ENCODE measurements around the gene RS1. TPM values are rescaled to one million over a fixed set of nuclear protein-coding genes. Genes with fewer than 3 reads are reported as not detected.

RS1 gene
- total RNA-seq, 2 donors from 2014 or later: not detected

DNA sequence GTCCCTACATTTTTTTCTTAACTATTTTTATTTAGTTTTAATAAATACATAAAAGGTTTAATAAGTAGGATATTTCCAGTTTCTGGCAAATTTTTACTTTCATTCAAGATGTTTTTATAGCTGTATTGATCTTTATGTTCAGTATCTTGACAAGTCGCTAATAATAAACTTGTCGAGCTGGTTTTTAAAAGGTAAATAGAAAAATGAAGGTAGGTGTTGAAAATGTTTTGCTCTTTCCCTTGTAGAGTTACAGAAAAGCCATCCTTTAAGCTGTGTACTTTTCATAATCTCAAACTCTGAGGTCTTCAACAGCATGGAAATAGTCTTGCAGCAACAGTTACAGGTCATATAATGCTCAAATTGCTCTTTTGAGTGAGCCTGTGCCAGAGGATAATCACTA, 52.6 kb downstream of the RS1 start:
- DNase-seq (no peak), ATAC-seq (peak; percentile 30)
- intact Hi-C loops (cut with DNase I, micrococcal nuclease): no loop called here

- intact Hi-C loops (cut with DNase I, micrococcal nuclease): no loop called here
- peak; percentile 95 for ATAC-seq
These were observed 54.5 kb downstream of the RS1 start for GRCh38 chrX:18617407-18617750.

GRCh38 chrX:18616688-18617406, 55.1 kb downstream of the RS1 start:
- ATAC-seq (peak; percentile 54), DNase-seq (peak in 1 of 2 donors; percentile 9)
- intact Hi-C loops (cut with DNase I, micrococcal nuclease): no loop called here

More at GRCh38 chrX:18617407-18617750, 54.5 kb downstream of the RS1 start:
- peak; percentile 31 to 34 for DNase-seq

DNA sequence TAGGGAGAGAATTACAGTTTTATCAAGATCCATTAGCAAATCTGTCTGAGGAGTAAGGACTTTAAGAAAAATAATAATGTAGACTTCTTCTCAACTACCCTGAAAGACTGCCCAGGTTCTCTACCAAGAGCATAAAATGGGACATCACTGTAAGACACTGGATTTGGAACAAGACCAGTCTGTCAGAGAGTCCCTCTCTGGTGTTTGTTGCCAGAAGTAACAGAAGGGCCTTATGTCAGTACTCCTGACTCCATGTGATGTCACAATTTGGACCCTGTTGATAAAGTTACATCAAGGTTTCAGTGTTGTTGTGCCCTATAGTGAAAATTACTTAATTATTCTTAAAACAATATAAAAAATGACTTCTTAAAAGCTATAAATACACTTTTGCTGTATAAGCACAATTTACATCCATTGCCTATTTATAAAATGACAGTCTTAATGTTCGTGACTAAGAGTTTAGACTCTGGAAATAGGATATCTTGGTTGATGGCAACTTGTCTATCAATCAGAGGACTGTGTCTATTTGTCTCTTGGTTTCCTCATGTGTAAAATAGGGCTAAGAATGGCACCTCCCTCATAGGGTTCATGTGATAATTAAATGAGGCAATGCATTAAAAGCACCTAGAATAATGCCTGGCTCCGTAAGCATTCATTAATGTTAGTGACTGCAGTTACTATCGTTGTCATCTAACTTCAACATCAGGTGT, 57.8 kb downstream of the RS1 start:
- intact Hi-C loops (cut with DNase I, micrococcal nuclease): no loop called here
- no peak for DNase-seq
- no peak for ATAC-seq

GRCh38 chrX:18607966-18608365, 63.9 kb downstream of the RS1 start:
- DNase-seq (no peak), ATAC-seq (no peak)
- intact Hi-C loops (cut with DNase I, micrococcal nuclease): no loop called here

GRCh38 chrX:18598413-18598812, 73.5 kb downstream of the RS1 start:
- DNase-seq (no peak), ATAC-seq (no peak)
- intact Hi-C loops (cut with DNase I, micrococcal nuclease): no loop called here

- no peak for DNase-seq
- intact Hi-C loops (cut with DNase I, micrococcal nuclease): no loop called here
- no peak for ATAC-seq
These were observed 75.8 kb downstream of the RS1 start for GRCh38 chrX:18596096-18596495.

DNA sequence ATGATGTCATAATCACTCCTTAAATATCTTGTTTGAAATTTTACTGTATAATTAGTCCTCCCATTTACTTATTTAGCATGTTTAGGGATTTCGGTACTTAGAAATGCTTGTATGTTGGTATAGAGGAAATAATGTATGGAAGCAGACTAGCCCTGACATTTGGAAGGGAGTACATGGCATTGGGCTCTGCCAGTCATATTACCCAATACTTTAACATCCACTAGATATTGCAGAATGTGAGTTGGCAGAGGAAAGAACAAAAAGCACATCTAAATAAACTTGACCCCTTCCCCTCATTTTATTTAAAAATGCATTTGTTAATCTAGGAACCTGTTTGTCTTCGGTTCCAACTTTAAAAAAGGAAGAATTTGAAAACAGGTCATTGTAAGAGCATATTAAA, 77.8 kb downstream of the RS1 start:
- DNase-seq: no peak
- ATAC-seq: no peak
- intact Hi-C loops (cut with DNase I, micrococcal nuclease): no loop called here

GRCh38 chrX:18591834-18592233, 80.1 kb downstream of the RS1 start:
- intact Hi-C loops (cut with DNase I, micrococcal nuclease): no loop called here
- ATAC-seq: no peak
- DNase-seq: no peak

Other genes starting within 250 kb of the RS1 start
- gene CDKL5, start 246.5 kb downstream of the RS1 start, total RNA-seq: 1 to 10 TPM; 4.2 to 5.0 TPM
- not detected for gene PPEF1, start 35.5 kb upstream of the RS1 start, total RNA-seq

Data from left colon (tissue), 2 donors.